GM12878 (cell line): ENCODE measurements around the gene LCE1F. TPM values are rescaled to one million over a fixed set of nuclear protein-coding genes. Genes with fewer than 3 reads are reported as not detected.

Source experiments
- ATAC-seq: fragments of 200-7000 bp; cut with Tn5 transposase; 3 replicates; pipeline ENCODE4 v1.9.1; 2020; ENCODE audit warnings: mild to moderate bottlenecking, moderate library complexity
- BruUV-seq: library from RNA; stranded (reverse); fragments of 400-500 nt; replicated peaks from 2 replicates; lab custom pipeline; 2021; lab: Mats Ljungman, UMichigan
- CTCF ChIA-PET: fragments of 300-600 bp; sonication (Branson Sonifier 250); formaldehyde crosslinking; extraction: SDS; loops from one replicate; lab custom pipeline; 2021; ENCODE audit warnings: inconsistent platforms; lab: Yijun Ruan, JAX
- POLR2A ChIA-PET: fragments of 350-600 bp; formaldehyde crosslinking; extraction: SDS; loops from one replicate; lab custom pipeline; 2021; ENCODE audit warnings: inconsistent platforms; lab: Charles Lee
- RAD21 ChIA-PET: fragments of 300-600 bp; sonication (Branson Sonifier 250); formaldehyde crosslinking; loops from one replicate; lab custom pipeline; 2023; ENCODE audit warnings: antibody characterized with exemption; ENCODE audit not compliant: unreplicated experiment; lab: Charles Lee
- SMC1A ChIA-PET: fragments of 300-600 bp; sonication (Branson Sonifier 250); formaldehyde crosslinking; loops from one replicate; lab custom pipeline; 2023; ENCODE audit not compliant: unreplicated experiment, uncharacterized antibody; lab: Charles Lee
- DNase-seq: peaks from one replicate; pipeline ENCODE4 v3.0.0-alpha.2; 2011; ENCODE audit warnings: low read depth, low spot score
- FAIRE-seq: peaks from 3 replicates; lab custom pipeline; 2011; peaks lifted over from hg19 to GRCh38; lab: Jason Lieb, UNC
- H2AFZ ChIP-seq: 2 replicates; pipeline ENCODE4 v1.6.0; 2011; ENCODE audit warnings: low read depth, low read length, control low read depth; ENCODE audit not compliant: control insufficient read depth
- H3K27ac ChIP-seq: 2 replicates; pipeline ENCODE4 v1.5.1; 2011; ENCODE audit warnings: control low read depth; ENCODE audit not compliant: control insufficient read depth, insufficient read depth
- H3K27me3 ChIP-seq, 2 experiments: replicated peaks in 1 of 2; 2 replicates each; pipeline versions ENCODE4 v1.6.0 to v1.6.1; 2011; ENCODE audit warnings: low read length in 1 of 2; ENCODE audit not compliant: control insufficient read depth in 2 of 2, insufficient read depth in 2 of 2
- H3K36me3 ChIP-seq, 2 experiments: 2 replicates each; pipeline ENCODE4 v1.5.1; 2011; ENCODE audit warnings: low read length in 1 of 2; ENCODE audit not compliant: control insufficient read depth in 2 of 2, insufficient read depth in 2 of 2
- H3K4me1 ChIP-seq: 2 replicates; pipeline ENCODE4 v1.6.1; 2011; ENCODE audit warnings: mild to moderate bottlenecking, low read length, moderate library complexity, mixed read lengths; ENCODE audit not compliant: control insufficient read depth, insufficient read depth
- H3K4me2 ChIP-seq: 2 replicates; pipeline ENCODE4 v1.6.0; 2011; ENCODE audit warnings: control low read depth; ENCODE audit not compliant: control insufficient read depth, insufficient read depth
- H3K4me3 ChIP-seq: fragments of 200-600 bp; sonication (generic); 2 replicates; pipeline ENCODE4 v1.5.1; 2016
- H3K79me2 ChIP-seq: 2 replicates; pipeline ENCODE4 v1.6.0; 2011; ENCODE audit warnings: low read length; ENCODE audit not compliant: control insufficient read depth, insufficient read depth
- H3K9ac ChIP-seq: 2 replicates; pipeline ENCODE4 v1.8.0; 2011; ENCODE audit warnings: low read length, control low read depth, mixed read lengths; ENCODE audit not compliant: control insufficient read depth, insufficient read depth
- H3K9me3 ChIP-seq: replicated peaks from 3 replicates; pipeline ENCODE4 v1.5.1; 2011; ENCODE audit warnings: mild to moderate bottlenecking, low read length; ENCODE audit not compliant: control insufficient read depth, insufficient read depth
- H4K20me1 ChIP-seq: 2 replicates; pipeline ENCODE4 v1.6.0; 2011; ENCODE audit not compliant: control insufficient read depth, insufficient read depth
- BHLHE40 ChIP-seq, 2 experiments: fragments of 450-650 bp in 1 of 2; IDR thresholded peaks; 2 replicates each; pipeline ENCODE4 v1.6.1; 2011 to 2017; ENCODE audit warnings: low read depth in 2 of 2, borderline replicate concordance in 1 of 2, improper control_type of control experiment in 1 of 2, low read length in 1 of 2, mild to moderate bottlenecking in 1 of 2
- WGBS: methylation state at CpG from one replicate; pipeline ENCODE4 v1.1.6; 2016; ENCODE audit warnings: low lambda C conversion rate; ENCODE audit not compliant: insufficient replicate concordance, insufficient coverage; ENCODE audit errors: missing lambda C conversion rate; 5-methylcytosine and 5-hydroxymethylcytosine counted together
- in situ Hi-C: fragments of 300-500 bp; cut with MboI; formaldehyde crosslinking; loops from 9 replicates; pipeline ENCODE4 v1.14.3; 2018; ENCODE audit warnings: mixed read lengths
- intact Hi-C: fragments of 100-400 bp; cut with micrococcal nuclease; formaldehyde crosslinking; loops from one replicate; pipeline ENCODE4 v1.14.2; 2022; ENCODE audit not compliant: unreplicated experiment
- polyA plus RNA-seq, 11 experiments: library from polyadenylated mRNA; depleted of rRNA in 4 of 11; unstranded in 6 of 11; stranded (reverse) in 5 of 11; fragments of >200 nt; fragmentation: Nextera tagmentation in 4 of 11; fragmentation: Illumina TruSeq in 1 of 11; extraction: Ambion mirVana in 4 of 11; extraction: Trizol in 1 of 11; gene quantifications; 1 replicate in 1 of 11; 2 replicates in 10 of 11; pipeline versions ENCODE4 v1.2.1 to v1.2.3, GENCODE V29; 2011 to 2016; ENCODE audit warnings: inconsistent platforms in 2 of 11, missing spikeins in 2 of 11, low read depth in 1 of 11
- total RNA-seq, 4 experiments: library from RNA; depleted of rRNA in 3 of 4; stranded (reverse); fragments of >200 nt in 3 of 4; fragmentation: Illumina TruSeq in 1 of 4; extraction: Trizol in 1 of 4; gene quantifications; 2 replicates each; pipeline versions ENCODE4 v1.2.1 to v1.2.3, GENCODE V29; 2013 to 2021
- TF ChIP-seq, protein P1 (sequence below): fragments of 450-650 bp; IDR thresholded peaks from 2 replicates; pipeline ENCODE4 v1.6.1; 2018; ENCODE audit warnings: borderline replicate concordance, mild to moderate bottlenecking; ENCODE audit not compliant: partially characterized antibody
- TF ChIP-seq, protein P2 (sequence below): IDR thresholded peaks from 2 replicates; pipeline ENCODE4 v1.6.1; 2012; ENCODE audit warnings: improper control_type of control experiment, low read depth, low read length; ENCODE audit not compliant: insufficient replicate concordance

LCE1F gene
- total and polyA plus RNA-seq, 10 of the 15 experiments (the other 5 are each of a cell fraction or from before 2014, with no cell fraction given): 0.72 to 0.96 TPM; not detected in 8

DNA sequence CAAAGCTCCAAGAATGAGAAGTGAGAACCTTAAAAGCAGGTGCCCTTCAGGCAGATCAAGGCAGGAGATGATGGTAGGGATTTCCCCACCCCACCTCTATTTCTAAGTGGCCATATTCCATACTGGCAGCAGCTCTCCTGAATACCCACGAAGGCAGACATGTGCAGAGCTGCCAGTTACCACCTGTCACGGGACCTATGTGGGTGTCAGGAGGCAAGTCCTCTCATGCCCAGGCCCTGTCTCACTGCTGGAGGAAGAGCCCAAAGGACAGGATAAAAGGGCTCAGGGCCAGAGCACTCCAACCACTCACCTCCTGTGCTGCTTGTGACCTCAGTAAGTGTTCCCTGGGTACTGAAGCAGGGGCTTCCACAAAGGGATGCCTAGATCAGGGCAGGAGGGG, 36.1 kb downstream of the LCE1F start:
- Histone ChIP-seq H3K79me2 (no peaks in the 10 kb centered on the region), H3K4me2 (no peak overlapping the region), H3K36me3 (no peaks in the 10 kb centered on the region), H3K4me3 (no peak overlapping the region), H3K27me3 (peaks cover 0 to 5% of the 10 kb centered on the region in 2 experiments; a peak in 1 of 4 replicates), H4K20me1 (no peaks in the 10 kb centered on the region), H3K9ac (no peak overlapping the region), H3K9me3 (no peaks in the 10 kb centered on the region), H2AFZ (no peak overlapping the region), H3K4me1 (no peaks in the 10 kb centered on the region), H3K27ac (no peak overlapping the region)
- SMC1A ChIA-PET: no interaction called here
- in situ Hi-C loops (no loop called here), intact Hi-C loops (no loop called here)
- WGBS: 0% methylated on average over 2 of the region's 2 CpGs
- CTCF ChIA-PET: no interaction called here
- BruUV-seq: no TSS peak
- FAIRE-seq: no peak
- POLR2A ChIA-PET: no interaction called here
- DNase-seq: no peak
- ATAC-seq: peak; percentile 57
- TF ChIP-seq BHLHE40 (IDR thresholded peaks at IDR 0.05; ENCODE audit: borderline replicate concordance in 1 of 2, low read depth in 2 of 2, low read length in 1 of 2): peak in 1 of 2 experiments; percentile 19; a peak in 1 of 4 replicates
- TF ChIP-seq, protein P1, sequence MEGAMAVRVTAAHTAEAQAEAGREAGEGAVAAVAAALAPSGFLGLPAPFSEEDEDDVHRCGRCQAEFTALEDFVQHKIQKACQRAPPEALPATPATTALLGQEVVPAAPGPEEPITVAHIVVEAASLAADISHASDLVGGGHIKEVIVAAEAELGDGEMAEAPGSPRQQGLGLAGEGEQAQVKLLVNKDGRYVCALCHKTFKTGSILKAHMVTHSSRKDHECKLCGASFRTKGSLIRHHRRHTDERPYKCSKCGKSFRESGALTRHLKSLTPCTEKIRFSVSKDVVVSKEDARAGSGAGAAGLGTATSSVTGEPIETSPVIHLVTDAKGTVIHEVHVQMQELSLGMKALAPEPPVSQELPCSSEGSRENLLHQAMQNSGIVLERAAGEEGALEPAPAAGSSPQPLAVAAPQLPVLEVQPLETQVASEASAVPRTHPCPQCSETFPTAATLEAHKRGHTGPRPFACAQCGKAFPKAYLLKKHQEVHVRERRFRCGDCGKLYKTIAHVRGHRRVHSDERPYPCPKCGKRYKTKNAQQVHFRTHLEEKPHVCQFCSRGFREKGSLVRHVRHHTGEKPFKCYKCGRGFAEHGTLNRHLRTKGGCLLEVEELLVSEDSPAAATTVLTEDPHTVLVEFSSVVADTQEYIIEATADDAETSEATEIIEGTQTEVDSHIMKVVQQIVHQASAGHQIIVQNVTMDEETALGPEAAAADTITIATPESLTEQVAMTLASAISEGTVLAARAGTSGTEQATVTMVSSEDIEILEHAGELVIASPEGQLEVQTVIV: no peak
- TF ChIP-seq, protein P2, sequence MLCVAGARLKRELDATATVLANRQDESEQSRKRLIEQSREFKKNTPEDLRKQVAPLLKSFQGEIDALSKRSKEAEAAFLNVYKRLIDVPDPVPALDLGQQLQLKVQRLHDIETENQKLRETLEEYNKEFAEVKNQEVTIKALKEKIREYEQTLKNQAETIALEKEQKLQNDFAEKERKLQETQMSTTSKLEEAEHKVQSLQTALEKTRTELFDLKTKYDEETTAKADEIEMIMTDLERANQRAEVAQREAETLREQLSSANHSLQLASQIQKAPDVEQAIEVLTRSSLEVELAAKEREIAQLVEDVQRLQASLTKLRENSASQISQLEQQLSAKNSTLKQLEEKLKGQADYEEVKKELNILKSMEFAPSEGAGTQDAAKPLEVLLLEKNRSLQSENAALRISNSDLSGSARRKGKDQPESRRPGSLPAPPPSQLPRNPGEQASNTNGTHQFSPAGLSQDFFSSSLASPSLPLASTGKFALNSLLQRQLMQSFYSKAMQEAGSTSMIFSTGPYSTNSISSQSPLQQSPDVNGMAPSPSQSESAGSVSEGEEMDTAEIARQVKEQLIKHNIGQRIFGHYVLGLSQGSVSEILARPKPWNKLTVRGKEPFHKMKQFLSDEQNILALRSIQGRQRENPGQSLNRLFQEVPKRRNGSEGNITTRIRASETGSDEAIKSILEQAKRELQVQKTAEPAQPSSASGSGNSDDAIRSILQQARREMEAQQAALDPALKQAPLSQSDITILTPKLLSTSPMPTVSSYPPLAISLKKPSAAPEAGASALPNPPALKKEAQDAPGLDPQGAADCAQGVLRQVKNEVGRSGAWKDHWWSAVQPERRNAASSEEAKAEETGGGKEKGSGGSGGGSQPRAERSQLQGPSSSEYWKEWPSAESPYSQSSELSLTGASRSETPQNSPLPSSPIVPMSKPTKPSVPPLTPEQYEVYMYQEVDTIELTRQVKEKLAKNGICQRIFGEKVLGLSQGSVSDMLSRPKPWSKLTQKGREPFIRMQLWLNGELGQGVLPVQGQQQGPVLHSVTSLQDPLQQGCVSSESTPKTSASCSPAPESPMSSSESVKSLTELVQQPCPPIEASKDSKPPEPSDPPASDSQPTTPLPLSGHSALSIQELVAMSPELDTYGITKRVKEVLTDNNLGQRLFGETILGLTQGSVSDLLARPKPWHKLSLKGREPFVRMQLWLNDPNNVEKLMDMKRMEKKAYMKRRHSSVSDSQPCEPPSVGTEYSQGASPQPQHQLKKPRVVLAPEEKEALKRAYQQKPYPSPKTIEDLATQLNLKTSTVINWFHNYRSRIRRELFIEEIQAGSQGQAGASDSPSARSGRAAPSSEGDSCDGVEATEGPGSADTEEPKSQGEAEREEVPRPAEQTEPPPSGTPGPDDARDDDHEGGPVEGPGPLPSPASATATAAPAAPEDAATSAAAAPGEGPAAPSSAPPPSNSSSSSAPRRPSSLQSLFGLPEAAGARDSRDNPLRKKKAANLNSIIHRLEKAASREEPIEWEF: no peak
- RAD21 ChIA-PET: no interaction called here
